SK-N-SH treated with all-trans-retinoic acid at 6 μM for 48 hours (cell line): ENCODE measurements around the gene CGB5.

ENCODE experiments used
- BACH2 ChIP-seq: fragments of 250-450 bp; sonication (Bioruptor Pico); IDR thresholded peaks from 2 replicates; pipeline ENCODE4 v1.9.0; 2021; ENCODE audit warnings: mild to moderate bottlenecking, borderline replicate concordance
- PPARA ChIP-seq: fragments of 250-450 bp; sonication (Bioruptor Pico); IDR thresholded peaks from 2 replicates; pipeline ENCODE4 v1.5.0; 2020; ENCODE audit warnings: mild to moderate bottlenecking, borderline replicate concordance

DNA sequence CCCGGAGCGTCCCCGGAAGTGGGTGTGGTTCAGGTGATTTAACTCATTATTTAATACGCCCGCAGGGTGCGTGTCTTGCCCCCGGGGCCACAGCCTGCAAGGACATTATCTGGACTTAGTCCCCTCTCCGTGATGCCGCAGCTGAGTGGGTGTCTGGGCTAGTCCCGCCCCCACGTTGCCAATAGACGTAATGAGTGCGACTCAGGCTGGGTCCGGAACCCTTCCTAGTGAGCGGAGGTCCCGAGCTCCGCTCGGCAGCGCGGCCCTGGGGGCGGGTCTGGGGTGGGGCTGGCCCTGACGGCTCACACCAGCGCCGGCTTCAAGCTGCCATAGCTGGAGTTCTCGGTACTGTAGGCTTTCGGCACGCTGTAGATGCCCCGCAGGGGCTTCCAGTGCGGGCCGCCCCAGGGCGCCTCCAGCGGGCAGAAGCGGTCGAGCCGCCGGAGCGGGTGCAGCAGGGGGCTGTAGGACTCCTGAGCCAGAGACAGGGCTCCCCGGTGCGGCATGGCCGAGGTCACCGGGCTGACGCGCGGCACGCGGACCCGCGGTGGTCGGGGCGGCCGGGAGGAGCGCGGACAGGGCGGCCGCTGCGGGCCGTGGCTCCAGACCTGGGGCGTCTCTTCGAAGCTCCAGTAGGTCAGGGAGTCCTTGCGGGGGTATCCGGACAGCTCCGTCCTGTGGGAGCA is 25.8 kb upstream of the CGB5 start:
- TF ChIP-seq PPARA (CRISPR knock-in tag), result no peak
- TF ChIP-seq BACH2 (CRISPR knock-in tag), result no peak
